ENCODE data around the gene HAUS2.

DNA sequence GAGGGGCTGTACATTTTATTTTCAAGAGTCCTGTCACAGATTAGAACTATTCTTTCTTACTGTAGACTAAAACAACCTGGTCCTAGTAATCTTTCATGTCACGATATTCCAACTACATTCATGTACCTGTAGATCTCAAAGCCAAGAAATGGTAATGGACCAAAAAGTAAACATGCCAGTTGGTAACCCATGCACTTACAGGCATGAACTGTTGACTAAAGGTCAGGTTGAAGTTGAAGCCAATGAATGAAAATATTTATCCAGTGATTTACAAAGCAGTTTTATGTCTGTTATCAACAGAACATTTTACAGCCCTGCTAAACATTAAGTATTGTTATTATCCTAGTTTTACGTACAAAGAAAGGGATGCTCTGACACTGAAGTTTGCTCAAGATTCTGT, 25.3 kb upstream of the HAUS2 start:
- TF ChIP-seq, protein P1, sequence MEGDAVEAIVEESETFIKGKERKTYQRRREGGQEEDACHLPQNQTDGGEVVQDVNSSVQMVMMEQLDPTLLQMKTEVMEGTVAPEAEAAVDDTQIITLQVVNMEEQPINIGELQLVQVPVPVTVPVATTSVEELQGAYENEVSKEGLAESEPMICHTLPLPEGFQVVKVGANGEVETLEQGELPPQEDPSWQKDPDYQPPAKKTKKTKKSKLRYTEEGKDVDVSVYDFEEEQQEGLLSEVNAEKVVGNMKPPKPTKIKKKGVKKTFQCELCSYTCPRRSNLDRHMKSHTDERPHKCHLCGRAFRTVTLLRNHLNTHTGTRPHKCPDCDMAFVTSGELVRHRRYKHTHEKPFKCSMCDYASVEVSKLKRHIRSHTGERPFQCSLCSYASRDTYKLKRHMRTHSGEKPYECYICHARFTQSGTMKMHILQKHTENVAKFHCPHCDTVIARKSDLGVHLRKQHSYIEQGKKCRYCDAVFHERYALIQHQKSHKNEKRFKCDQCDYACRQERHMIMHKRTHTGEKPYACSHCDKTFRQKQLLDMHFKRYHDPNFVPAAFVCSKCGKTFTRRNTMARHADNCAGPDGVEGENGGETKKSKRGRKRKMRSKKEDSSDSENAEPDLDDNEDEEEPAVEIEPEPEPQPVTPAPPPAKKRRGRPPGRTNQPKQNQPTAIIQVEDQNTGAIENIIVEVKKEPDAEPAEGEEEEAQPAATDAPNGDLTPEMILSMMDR (IDR thresholded peaks at IDR 0.05; ENCODE audit: insufficient read depth, low read length, poor library complexity, severe bottlenecking) = no peak
- no peak for TF ChIP-seq EZH2phosphoT487 (conservative IDR thresholded peaks at IDR 0.05; ENCODE audit: low read length)
